Neural crest cell (in vitro differentiated cells): Measurements from ENCODE around the gene CD47. TPM values are rescaled to one million over a fixed set of nuclear protein-coding genes. Genes with fewer than 3 reads are reported as not detected.

ENCODE experiments used
- DNase-seq: peaks from one replicate; pipeline ENCODE4 v3.0.0; 2021; ENCODE audit warnings: low read depth, mixed read lengths, low spot score
- H3K27ac Mint-ChIP-seq: one replicate; pipeline ENCODE4 v1.8.0; 2021; ENCODE audit warnings: mild to moderate bottlenecking, mixed read lengths; ENCODE audit not compliant: unreplicated experiment
- H3K27me3 Mint-ChIP-seq: 2 replicates; pipeline ENCODE4 v1.8.0; 2021; ENCODE audit warnings: low read depth, mild to moderate bottlenecking, mixed read lengths
- H3K36me3 Mint-ChIP-seq: 2 replicates; pipeline ENCODE4 v1.8.0; 2021; ENCODE audit warnings: low read depth, mild to moderate bottlenecking, mixed read lengths
- H3K4me1 Mint-ChIP-seq: 2 replicates; pipeline ENCODE4 v1.8.0; 2021; ENCODE audit warnings: mixed read lengths
- H3K4me3 Mint-ChIP-seq: one replicate; pipeline ENCODE4 v1.8.0; 2021; ENCODE audit warnings: mild to moderate bottlenecking, mixed read lengths
- H3K9me3 Mint-ChIP-seq: 2 replicates; pipeline ENCODE4 v1.8.0; 2021; ENCODE audit warnings: mixed read lengths
- total RNA-seq: library from RNA; stranded (reverse); gene quantifications from 2 replicates; pipeline ENCODE4 v1.2.1, GENCODE V29; 2021
- TF ChIP-seq, protein P1 (sequence below): fragments of 200-600 bp; sonication (generic); conservative IDR thresholded peaks from 2 replicates; pipeline ENCODE4 v1.5.0; 2021; ENCODE audit warnings: antibody characterized with exemption, mild to moderate bottlenecking

The CD47 gene
- total RNA-seq, 1 donor from 2014 or later: 48.3 TPM

DNA sequence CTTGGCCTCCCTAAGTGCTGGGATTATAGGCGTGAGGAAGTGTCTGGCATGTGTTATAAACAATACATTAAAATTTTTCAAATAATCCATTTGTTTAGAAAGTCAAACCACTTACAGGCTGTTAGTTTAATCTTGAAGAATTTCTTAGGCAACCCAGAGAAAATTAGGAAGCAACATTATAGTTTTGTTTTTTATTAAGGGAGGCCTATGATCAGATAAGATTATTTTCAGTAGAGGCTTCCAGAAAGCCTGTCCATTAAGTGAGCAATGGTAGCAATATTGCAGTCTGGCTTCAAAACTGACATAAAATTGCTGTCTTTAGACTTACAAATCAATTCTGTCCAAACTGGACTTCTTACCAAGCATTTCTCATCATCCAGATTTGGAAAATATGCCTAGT, 49.6 kb downstream of the CD47 start:
- no peak overlapping the region for H3K4me3 Mint-ChIP-seq
- no peaks in the 10 kb centered on the region for H3K36me3 Mint-ChIP-seq

DNA sequence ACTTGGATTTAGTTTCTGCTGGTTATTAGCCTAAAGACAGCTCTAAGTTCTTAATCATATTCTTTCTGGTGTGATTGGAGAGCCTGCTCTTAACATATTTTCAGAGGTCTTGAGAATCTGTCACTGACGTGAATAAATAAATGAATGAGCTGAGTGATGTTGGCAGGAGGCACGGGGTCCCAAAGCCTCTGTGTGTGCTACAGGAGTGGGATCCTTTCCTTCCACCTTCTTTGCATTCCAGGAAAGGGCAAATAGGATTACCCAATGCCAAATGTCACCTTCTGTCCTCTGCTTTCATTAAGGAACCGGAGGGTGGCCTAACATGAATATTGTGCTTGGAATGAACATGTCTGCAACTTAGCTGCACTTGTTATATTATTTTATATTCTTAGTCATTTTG, 53.1 kb downstream of the CD47 start:
- H3K4me3 Mint-ChIP-seq: no peak overlapping the region
- no peaks in the 10 kb centered on the region for H3K4me1 Mint-ChIP-seq
- no peaks in the 10 kb centered on the region for H3K36me3 Mint-ChIP-seq
- TF ChIP-seq, protein P1, sequence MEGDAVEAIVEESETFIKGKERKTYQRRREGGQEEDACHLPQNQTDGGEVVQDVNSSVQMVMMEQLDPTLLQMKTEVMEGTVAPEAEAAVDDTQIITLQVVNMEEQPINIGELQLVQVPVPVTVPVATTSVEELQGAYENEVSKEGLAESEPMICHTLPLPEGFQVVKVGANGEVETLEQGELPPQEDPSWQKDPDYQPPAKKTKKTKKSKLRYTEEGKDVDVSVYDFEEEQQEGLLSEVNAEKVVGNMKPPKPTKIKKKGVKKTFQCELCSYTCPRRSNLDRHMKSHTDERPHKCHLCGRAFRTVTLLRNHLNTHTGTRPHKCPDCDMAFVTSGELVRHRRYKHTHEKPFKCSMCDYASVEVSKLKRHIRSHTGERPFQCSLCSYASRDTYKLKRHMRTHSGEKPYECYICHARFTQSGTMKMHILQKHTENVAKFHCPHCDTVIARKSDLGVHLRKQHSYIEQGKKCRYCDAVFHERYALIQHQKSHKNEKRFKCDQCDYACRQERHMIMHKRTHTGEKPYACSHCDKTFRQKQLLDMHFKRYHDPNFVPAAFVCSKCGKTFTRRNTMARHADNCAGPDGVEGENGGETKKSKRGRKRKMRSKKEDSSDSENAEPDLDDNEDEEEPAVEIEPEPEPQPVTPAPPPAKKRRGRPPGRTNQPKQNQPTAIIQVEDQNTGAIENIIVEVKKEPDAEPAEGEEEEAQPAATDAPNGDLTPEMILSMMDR: no peak
- DNase-seq: no peak
- H3K27me3 Mint-ChIP-seq: no peaks in the 10 kb centered on the region
- H3K9me3 Mint-ChIP-seq: no peaks in the 10 kb centered on the region
- no peak overlapping the region for H3K27ac Mint-ChIP-seq

More for the DNA sequence above, 49.6 kb downstream of the CD47 start:
- no peaks in the 10 kb centered on the region for H3K27me3 Mint-ChIP-seq
- TF ChIP-seq, protein P1: no peak
- H3K4me1 Mint-ChIP-seq: peaks cover 7% of the 10 kb centered on the region
- no peak for DNase-seq
- no peak overlapping the region for H3K27ac Mint-ChIP-seq
- no peaks in the 10 kb centered on the region for H3K9me3 Mint-ChIP-seq

GRCh38 chr3:108036984-108037741, 53.7 kb downstream of the CD47 start:
- TF ChIP-seq, protein P1: no peak
- no peaks in the 10 kb centered on the region for H3K9me3 Mint-ChIP-seq
- H3K4me1 Mint-ChIP-seq: no peaks in the 10 kb centered on the region
- no peaks in the 10 kb centered on the region for H3K27me3 Mint-ChIP-seq
- no peak overlapping the region for H3K27ac Mint-ChIP-seq
- DNase-seq: no peak
- H3K36me3 Mint-ChIP-seq: no peaks in the 10 kb centered on the region
- no peak overlapping the region for H3K4me3 Mint-ChIP-seq

GRCh38 chr3:108036401-108036800, 54.4 kb downstream of the CD47 start:
- no peak for DNase-seq
- TF ChIP-seq, protein P1: no peak
- H3K27me3 Mint-ChIP-seq: no peaks in the 10 kb centered on the region
- no peaks in the 10 kb centered on the region for H3K36me3 Mint-ChIP-seq
- no peak overlapping the region for H3K27ac Mint-ChIP-seq
- H3K9me3 Mint-ChIP-seq: no peaks in the 10 kb centered on the region
- no peaks in the 10 kb centered on the region for H3K4me1 Mint-ChIP-seq
- H3K4me3 Mint-ChIP-seq: no peak overlapping the region

DNA sequence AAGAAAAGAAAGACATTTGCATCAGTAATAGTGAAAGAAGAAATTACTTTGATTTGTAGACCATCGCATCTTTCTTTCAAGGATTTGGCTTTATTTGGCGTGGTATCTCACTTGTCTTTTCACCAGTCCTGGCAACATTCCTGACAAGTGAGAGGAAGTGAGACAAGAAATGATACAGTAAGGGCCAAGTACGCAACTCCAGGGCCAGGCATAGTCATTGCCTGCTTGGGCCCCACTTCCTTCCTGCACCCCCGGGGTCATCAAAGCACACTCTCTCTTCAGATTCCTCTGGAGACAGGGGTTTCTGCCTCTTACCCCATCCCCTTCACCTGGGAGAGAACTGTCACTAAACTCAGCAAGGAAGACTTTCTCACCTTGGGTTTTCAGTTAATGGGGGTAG, 55.1 kb downstream of the CD47 start:
- Mint-ChIP-seq H3K36me3 (no peaks in the 10 kb centered on the region), H3K4me1 (no peaks in the 10 kb centered on the region), H3K27ac (no peak overlapping the region), H3K9me3 (no peaks in the 10 kb centered on the region), H3K27me3 (no peaks in the 10 kb centered on the region), H3K4me3 (no peak overlapping the region)
- DNase-seq: no peak
- TF ChIP-seq, protein P1: no peak
